Sigmoid colon (tissue), 7 donors: ENCODE data around the gene SNRPD2. TPM values are rescaled to one million over a fixed set of nuclear protein-coding genes. Genes with fewer than 3 reads are reported as not detected.

ENCODE experiments used
- DNase-seq: peaks from one replicate; pipeline ENCODE4 v3.0.0-alpha.2; 2019
- H3K27ac ChIP-seq, 4 donors: fragments of 200-600 bp; sonication (generic); one replicate each; pipeline ENCODE4 v1.5.1; 2016 to 2019; ENCODE audit warnings: mild to moderate bottlenecking in 1 of 4
- H3K27me3 ChIP-seq, 3 donors: fragments of 200-600 bp; sonication (generic); one replicate each; pipeline ENCODE4 v1.5.1; 2019; ENCODE audit warnings: mild to moderate bottlenecking in 1 of 3
- H3K36me3 ChIP-seq, 4 donors: fragments of 200-600 bp; sonication (generic); one replicate each; pipeline ENCODE4 v1.5.1; 2016 to 2019
- H3K4me1 ChIP-seq, 4 donors: fragments of 200-600 bp; sonication (generic); one replicate each; pipeline ENCODE4 v1.5.1; 2017 to 2019
- H3K4me3 ChIP-seq, 4 donors: fragments of 200-600 bp; sonication (generic); one replicate each; pipeline ENCODE4 v1.5.1; 2017 to 2019; ENCODE audit warnings: mild to moderate bottlenecking in 2 of 4, moderate library complexity in 1 of 4
- H3K9me3 ChIP-seq, 4 donors: fragments of 200-600 bp in 3 of 4; sonication (generic) in 3 of 4; one replicate each; pipeline versions ENCODE4 v1.5.1 to v1.6.1; 2013 to 2019
- CTCF ChIP-seq, 4 experiments: fragments of 450-650 bp in 3 of 4; fragments of 200-600 bp in 1 of 4; IDR thresholded peaks; one replicate each; pipeline ENCODE4 v1.5.1; 2016 to 2019; ENCODE audit warnings: antibody characterized with exemption in 4 of 4, mild to moderate bottlenecking in 3 of 4, moderate library complexity in 2 of 4
- EP300 ChIP-seq, 4 donors: sonication (generic); formaldehyde crosslinking; IDR thresholded peaks; one replicate each; pipeline ENCODE4 v1.6.1; 2017; ENCODE audit warnings: antibody characterized with exemption in 4 of 4
- POLR2A ChIP-seq, 2 donors: fragments of 450-650 bp; IDR thresholded peaks; one replicate each; pipeline ENCODE4 v1.6.1; 2016; ENCODE audit warnings: antibody characterized with exemption in 2 of 2, mild to moderate bottlenecking in 2 of 2, moderate library complexity in 2 of 2
- POLR2AphosphoS5 ChIP-seq, 4 donors: sonication (generic); formaldehyde crosslinking; IDR thresholded peaks; one replicate each; pipeline ENCODE4 v1.6.1; 2017; ENCODE audit warnings: antibody characterized with exemption in 4 of 4
- WGBS, 2 donors: extraction: QIAGEN DNeasy Blood & Tissue Kit; methylation state at CpG; one replicate each; pipeline ENCODE4 v1.1.7; 2013; 5-methylcytosine and 5-hydroxymethylcytosine counted together
- intact Hi-C: fragments of 100-400 bp; cut with DNase I; formaldehyde crosslinking; loops from one replicate; pipeline ENCODE4 v1.15.1; 2023
- polyA plus RNA-seq, 3 donors: library from polyadenylated mRNA; stranded (reverse); fragments of 200-250 nt; gene quantifications; one replicate each; pipeline ENCODE4 v1.2.3, GENCODE V29; 2013
- total RNA-seq, 4 donors: library from RNA; depleted of rRNA; stranded (reverse); fragments of >200 nt; gene quantifications; one replicate each; pipeline ENCODE4 v1.1.0, GENCODE V29; 2016
- donor health status: healthy with polysubstance abuse.
- donor health status: Bipolar disorder and iron deficiency.
- donor health status: healthy.

SNRPD2 gene
- total and polyA plus RNA-seq, 7 donors = 145 to 423 (median 261) TPM

GRCh38 chr19:45677351-45678230, 14.2 kb downstream of the SNRPD2 start:
- Histone ChIP-seq H3K36me3 (no peaks in the 10 kb centered on the region), H3K4me1 (peaks cover 0 to 28% (median 23%) of the 10 kb centered on the region in 4 donors), H3K27me3 (peaks cover 24 to 77% (median 45%) of the 10 kb centered on the region in 3 donors), H3K4me3 (peak overlapping the region in 2 of 4 donors; percentile 27), H3K27ac (no peak overlapping the region), H3K9me3 (no peaks in the 10 kb centered on the region)
- intact Hi-C loops = no loop called here
- no peak for TF ChIP-seq POLR2AphosphoS5 (IDR thresholded peaks at IDR 0.05)
- no peak for TF ChIP-seq CTCF (IDR thresholded peaks at IDR 0.05)
- TF ChIP-seq EP300 (IDR thresholded peaks at IDR 0.05) = no peak
- no peak for TF ChIP-seq POLR2A (IDR thresholded peaks at IDR 0.05)
- DNase-seq = no peak
- WGBS, 2 donors = 3 to 4% methylated on average over 49 of the region's 49 CpGs

GRCh38 chr19:45676851-45677263, 14.9 kb downstream of the SNRPD2 start:
- intact Hi-C loops = no loop called here
- H3K36me3 ChIP-seq = no peaks in the 10 kb centered on the region
- TF ChIP-seq POLR2A (IDR thresholded peaks at IDR 0.05) (no peak), POLR2AphosphoS5 (IDR thresholded peaks at IDR 0.05) (no peak), EP300 (IDR thresholded peaks at IDR 0.05) (no peak), CTCF (IDR thresholded peaks at IDR 0.05) (no peak)
- H3K4me3 ChIP-seq = peak overlapping the region in 2 of 4 donors; percentile 27
- peaks cover 0 to 25% (median 22%) of the 10 kb centered on the region in 4 donors for H3K4me1 ChIP-seq
- H3K9me3 ChIP-seq = no peaks in the 10 kb centered on the region
- DNase-seq = no peak
- no peak overlapping the region for H3K27ac ChIP-seq
- WGBS, 2 donors = 3 to 4% methylated on average over 28 of the region's 28 CpGs
- H3K27me3 ChIP-seq = peaks cover 25 to 83% (median 50%) of the 10 kb centered on the region in 3 donors

DNA sequence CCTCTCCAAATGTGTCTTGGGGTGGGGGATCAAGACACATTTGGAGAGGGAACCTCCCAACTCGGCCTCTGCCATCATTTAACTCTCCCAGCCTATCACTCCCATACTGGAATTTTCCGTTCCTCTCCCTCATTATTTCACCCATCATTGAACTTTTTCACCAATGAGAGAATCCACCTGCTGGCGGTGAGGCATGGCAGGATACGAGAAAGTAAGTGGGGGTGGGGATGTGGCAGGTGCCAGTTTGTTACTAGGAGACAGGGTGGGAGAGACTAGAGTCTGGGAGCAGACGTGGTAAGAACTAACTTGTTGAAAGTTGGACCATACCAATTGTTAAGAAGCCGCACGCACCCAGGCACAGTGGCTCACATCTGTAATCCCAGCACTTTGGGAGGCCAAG, 16.8 kb downstream of the SNRPD2 start:
- Histone ChIP-seq H3K4me3 (no peak overlapping the region), H3K9me3 (no peaks in the 10 kb centered on the region), H3K27me3 (peaks cover 41 to 97% (median 68%) of the 10 kb centered on the region in 3 donors), H3K4me1 (peaks cover 0 to 22% (median 15%) of the 10 kb centered on the region in 4 donors), H3K36me3 (no peaks in the 10 kb centered on the region), H3K27ac (no peak overlapping the region)
- TF ChIP-seq POLR2A (IDR thresholded peaks at IDR 0.05) (no peak), CTCF (IDR thresholded peaks at IDR 0.05) (no peak), EP300 (IDR thresholded peaks at IDR 0.05) (no peak), POLR2AphosphoS5 (IDR thresholded peaks at IDR 0.05) (no peak)
- no peak for DNase-seq
- intact Hi-C loops = no loop called here
- WGBS, 2 donors = 67 to 74% methylated on average over 7 of the region's 7 CpGs

DNA sequence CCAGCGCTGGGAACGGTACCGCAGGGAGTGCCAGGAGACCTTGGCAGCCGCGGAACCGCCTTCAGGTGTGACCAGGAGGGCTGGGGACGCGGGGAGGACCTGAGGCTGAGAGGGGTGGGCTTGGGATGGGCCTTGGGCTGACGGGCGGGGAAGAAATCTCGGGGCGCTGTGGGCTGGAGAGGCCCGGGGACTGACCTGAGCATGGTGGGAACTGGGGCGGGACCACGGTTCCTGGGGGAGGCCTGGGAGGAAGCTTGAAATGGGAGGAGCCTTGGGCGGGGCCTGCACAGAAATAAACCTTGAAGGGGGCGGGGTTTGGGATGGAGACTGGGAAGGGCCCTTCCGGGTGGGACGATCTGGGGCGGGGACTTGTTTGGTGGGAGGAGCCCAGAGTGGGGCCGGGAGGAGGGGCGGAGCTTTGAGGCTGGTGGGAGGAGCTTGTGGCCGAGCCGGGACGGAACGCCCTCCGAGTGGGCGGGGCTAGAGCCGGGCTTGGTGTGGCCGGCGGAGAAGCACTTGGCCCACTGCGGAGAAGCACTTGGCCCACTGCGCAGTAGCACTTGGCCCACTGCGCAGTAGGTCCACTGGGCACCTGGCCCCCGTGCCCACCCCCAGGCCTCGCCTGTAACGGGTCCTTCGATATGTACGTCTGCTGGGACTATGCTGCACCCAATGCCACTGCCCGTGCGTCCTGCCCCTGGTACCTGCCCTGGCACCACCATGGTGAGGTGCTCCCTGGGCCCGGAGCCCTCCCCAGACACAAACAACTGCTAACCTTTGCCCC, 20.9 kb downstream of the SNRPD2 start:
- no peak for TF ChIP-seq EP300 (IDR thresholded peaks at IDR 0.05)
- no peak for TF ChIP-seq POLR2AphosphoS5 (IDR thresholded peaks at IDR 0.05)
- no peak for TF ChIP-seq POLR2A (IDR thresholded peaks at IDR 0.05)
- no peak for TF ChIP-seq CTCF (IDR thresholded peaks at IDR 0.05)
- no peak overlapping the region for H3K27ac ChIP-seq
- no peak for DNase-seq

More for the DNA sequence above, 20.9 kb downstream of the SNRPD2 start:
- intact Hi-C loops = no loop called here
- Histone ChIP-seq H3K27me3 (peaks cover 38 to 97% (median 72%) of the 10 kb centered on the region in 3 donors), H3K9me3 (no peaks in the 10 kb centered on the region), H3K4me1 (peaks cover 0 to 27% (median 17%) of the 10 kb centered on the region in 4 donors), H3K36me3 (no peaks in the 10 kb centered on the region), H3K4me3 (no peak overlapping the region)
- 5 to 12% methylated on average over 42 of the region's 42 CpGs for WGBS, 2 donors
